LNCaP clone FGC (cell line): Measurements from ENCODE around the gene SORCS3.

Experiments used
- DNase-seq: peaks from one replicate; pipeline ENCODE4 v3.0.0-alpha.2; 2011; ENCODE audit warnings: low read depth
- H3K4me3 ChIP-seq: 2 replicates; pipeline ENCODE4 v1.5.1; 2011; ENCODE audit warnings: mild to moderate bottlenecking, low read depth, low read length, control low read depth
- CTCF ChIP-seq: IDR thresholded peaks from 2 replicates; pipeline ENCODE4 v1.5.1; 2012; ENCODE audit warnings: mild to moderate bottlenecking; ENCODE audit not compliant: control insufficient read depth, insufficient read depth; ENCODE audit errors: extremely low read depth

Gene SORCS3

GRCh38 chr10:105239311-105240219, 598.5 kb downstream of the SORCS3 start:
- no peak overlapping the region for H3K4me3 ChIP-seq
- DNase-seq: peak; percentile 41
- no peak for TF ChIP-seq CTCF

- H3K4me3 ChIP-seq: no peak overlapping the region
- no peak for DNase-seq
- no peak for TF ChIP-seq CTCF
Observed at GRCh38 chr10:105241254-105241653, 600.2 kb downstream of the SORCS3 start.

GRCh38 chr10:105243381-105243780, 602.3 kb downstream of the SORCS3 start:
- TF ChIP-seq CTCF: no peak
- DNase-seq: no peak
- H3K4me3 ChIP-seq: no peak overlapping the region

GRCh38 chr10:105243825-105244224, 602.7 kb downstream of the SORCS3 start:
- TF ChIP-seq CTCF: no peak
- DNase-seq: no peak
- H3K4me3 ChIP-seq: no peak overlapping the region

- no peak overlapping the region for H3K4me3 ChIP-seq
- TF ChIP-seq CTCF: no peak
- DNase-seq: no peak
Observed at GRCh38 chr10:105247831-105248499, 606.9 kb downstream of the SORCS3 start.

GRCh38 chr10:105252911-105253310, 611.8 kb downstream of the SORCS3 start:
- TF ChIP-seq CTCF: no peak
- H3K4me3 ChIP-seq: no peak overlapping the region
- no peak for DNase-seq
